Ishikawa (cell line): ENCODE data around the gene TSFM.

Experiments
- MAX ChIP-seq: IDR thresholded peaks from 2 replicates; pipeline ENCODE4 v1.6.1; 2012
- TCF12 ChIP-seq: IDR thresholded peaks from 2 replicates; pipeline ENCODE4 v1.6.1; 2012; ENCODE audit warnings: low read depth

GRCh38 chr12:57751432-57751787 lies 31.2 kb upstream of the TSFM start:
- TF ChIP-seq MAX (no peak), TCF12 (no peak)
